Measurements from ENCODE around the gene RCAN2.
A peak's percentile ranks its signal among the peaks of the same experiment; 100 is the strongest.
"Not testable (repeated sequence)": the region's sequence is repeated elsewhere in the genome, so short reads cannot be mapped to it uniquely, and the experiment has no call there.

The RCAN2 gene

GRCh38 chr6:46440641-46441040 lies 50.6 kb downstream of the RCAN2 start:
- no peak for DNase-seq

GRCh38 chr6:46440141-46440540 lies 51.1 kb downstream of the RCAN2 start:
- DNase-seq, result no peak

- DNase-seq, result no peak
These were observed 53.0 kb downstream of the RCAN2 start for GRCh38 chr6:46438245-46438644.

GRCh38 chr6:46437671-46438221 lies 53.5 kb downstream of the RCAN2 start:
- no peak for DNase-seq

- no peak for DNase-seq
These were observed 68.6 kb downstream of the RCAN2 start for GRCh38 chr6:46422619-46423018.

- no peak for DNase-seq
These were observed 69.3 kb downstream of the RCAN2 start for GRCh38 chr6:46421939-46422338.

GRCh38 chr6:46420921-46421638 lies 70.2 kb downstream of the RCAN2 start:
- DNase-seq, result no peak

- peak in 48 of 58 donors; percentile 0 to 77 (median 21) for DNase-seq
These were observed 71.7 kb downstream of the RCAN2 start for GRCh38 chr6:46419576-46420002.

GRCh38 chr6:46414398-46414797 lies 76.9 kb downstream of the RCAN2 start:
- DNase-seq, result no peak

- no peak for DNase-seq
These were observed 78.6 kb downstream of the RCAN2 start for GRCh38 chr6:46412662-46413061.

- peak in 1 of 58 donors; percentile 14 for DNase-seq
These were observed 79.6 kb downstream of the RCAN2 start for GRCh38 chr6:46411456-46412197.

- peak in 13 of 58 donors; percentile 4 to 69 (median 25) for DNase-seq
These were observed 80.8 kb downstream of the RCAN2 start for GRCh38 chr6:46410334-46410953.

- DNase-seq, result peak in 16 of 58 donors; percentile 3 to 55 (median 22)
These were observed 83.3 kb downstream of the RCAN2 start for GRCh38 chr6:46407776-46408530.

GRCh38 chr6:46407246-46407645 lies 84.0 kb downstream of the RCAN2 start:
- no peak for DNase-seq

- not testable (repeated sequence) for DNase-seq
These were observed 85.5 kb downstream of the RCAN2 start for GRCh38 chr6:46405620-46406180.

GRCh38 chr6:46400898-46401297 lies 90.4 kb downstream of the RCAN2 start:
- DNase-seq, result no peak

- DNase-seq, result no peak
These were observed 95.7 kb downstream of the RCAN2 start for GRCh38 chr6:46395530-46395929.

GRCh38 chr6:46393940-46394337 lies 97.3 kb downstream of the RCAN2 start:
- peak in 10 of 58 donors; percentile 7 to 58 (median 24) for DNase-seq

GRCh38 chr6:46393161-46393939 lies 97.9 kb downstream of the RCAN2 start:
- DNase-seq, result no peak

- no peak for DNase-seq
These were observed 99.0 kb downstream of the RCAN2 start for GRCh38 chr6:46392294-46392693.
